GM19397 (cell line): ENCODE results near the gene MIPEP.

Experiments
- ATAC-seq: cut with Tn5 transposase; IDR thresholded peaks from one replicate; pipeline ENCODE4 v1.9.1; 2021; ENCODE audit warnings: mild to moderate bottlenecking, moderate library complexity; ENCODE audit not compliant: unreplicated experiment

The MIPEP gene

DNA sequence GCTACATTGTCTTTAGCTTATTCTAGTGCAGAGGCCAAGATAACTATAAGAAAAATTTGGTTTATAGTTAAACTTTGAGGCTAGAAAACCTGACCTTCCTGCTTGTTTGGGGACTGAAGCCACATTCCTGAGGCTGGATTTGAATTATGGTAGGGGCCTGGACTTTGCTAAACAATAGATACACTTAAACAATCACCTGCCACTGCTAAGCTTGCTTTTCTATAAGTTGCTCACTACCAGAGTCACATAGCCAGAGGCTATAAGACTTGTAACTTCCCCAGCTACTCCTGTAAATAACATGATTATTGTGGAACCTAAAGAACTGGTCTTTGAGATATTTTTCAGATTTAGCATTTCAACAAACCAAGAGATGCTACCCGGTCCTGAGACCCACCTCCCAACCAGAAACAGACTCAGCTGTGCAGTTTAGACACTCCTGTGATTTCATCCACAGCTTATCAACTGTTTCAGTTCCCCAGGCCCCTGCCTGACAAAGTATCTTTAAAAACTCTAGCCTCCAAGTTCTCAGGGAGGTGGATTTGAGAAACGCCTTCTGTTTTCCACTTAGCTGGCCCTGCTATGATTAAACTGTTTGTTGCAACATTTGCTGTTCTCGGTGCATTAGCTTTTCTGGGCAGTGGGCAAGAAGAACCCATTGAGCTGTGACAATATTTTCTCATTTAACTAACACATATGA lies 77.7 kb downstream of the MIPEP start:
- ATAC-seq, result no peak

DNA sequence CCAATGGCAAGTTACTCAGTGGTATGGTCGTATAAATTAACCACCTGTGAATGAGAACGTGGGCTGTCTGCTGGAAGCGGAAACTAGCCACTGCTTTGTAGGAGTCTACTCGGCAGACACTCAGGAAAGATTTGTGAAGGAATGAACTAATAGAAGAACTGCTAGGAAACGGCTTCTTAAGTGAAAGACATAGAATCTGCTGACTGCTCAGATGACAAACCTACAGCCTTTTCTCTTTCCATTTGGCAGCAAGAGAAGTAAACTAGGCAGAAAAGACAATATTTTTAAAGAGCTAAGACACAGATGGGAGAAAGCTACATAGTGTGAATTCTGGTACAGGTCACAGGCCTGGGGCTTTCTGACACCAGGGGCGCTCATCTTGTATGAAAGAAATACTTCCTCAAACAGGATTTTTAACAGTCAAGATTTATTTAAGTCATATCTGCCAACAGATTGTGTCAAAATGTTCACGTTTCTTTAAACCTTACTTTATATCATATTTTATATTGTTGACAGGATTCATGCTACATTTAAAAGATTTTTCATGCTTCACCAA lies 78.4 kb downstream of the MIPEP start:
- ATAC-seq, result no peak

DNA sequence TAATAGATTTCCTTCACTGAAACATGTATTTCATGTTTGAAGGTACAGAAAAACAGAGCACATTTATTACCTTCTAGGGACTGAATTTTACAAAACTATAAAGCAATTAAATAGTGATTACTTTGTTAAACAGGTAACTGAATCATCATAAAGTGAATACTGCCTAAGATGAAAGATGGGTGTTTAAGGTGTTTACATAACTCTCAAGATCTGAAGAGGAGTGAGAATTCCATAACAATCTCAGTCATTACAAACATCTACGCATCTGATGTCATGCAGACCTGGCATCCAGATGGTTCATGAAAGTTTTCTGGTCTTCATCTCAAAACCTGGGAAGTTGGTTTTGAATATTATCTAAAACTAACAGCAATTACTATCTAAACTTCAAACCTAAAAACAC lies 80.4 kb downstream of the MIPEP start:
- no peak for ATAC-seq

DNA sequence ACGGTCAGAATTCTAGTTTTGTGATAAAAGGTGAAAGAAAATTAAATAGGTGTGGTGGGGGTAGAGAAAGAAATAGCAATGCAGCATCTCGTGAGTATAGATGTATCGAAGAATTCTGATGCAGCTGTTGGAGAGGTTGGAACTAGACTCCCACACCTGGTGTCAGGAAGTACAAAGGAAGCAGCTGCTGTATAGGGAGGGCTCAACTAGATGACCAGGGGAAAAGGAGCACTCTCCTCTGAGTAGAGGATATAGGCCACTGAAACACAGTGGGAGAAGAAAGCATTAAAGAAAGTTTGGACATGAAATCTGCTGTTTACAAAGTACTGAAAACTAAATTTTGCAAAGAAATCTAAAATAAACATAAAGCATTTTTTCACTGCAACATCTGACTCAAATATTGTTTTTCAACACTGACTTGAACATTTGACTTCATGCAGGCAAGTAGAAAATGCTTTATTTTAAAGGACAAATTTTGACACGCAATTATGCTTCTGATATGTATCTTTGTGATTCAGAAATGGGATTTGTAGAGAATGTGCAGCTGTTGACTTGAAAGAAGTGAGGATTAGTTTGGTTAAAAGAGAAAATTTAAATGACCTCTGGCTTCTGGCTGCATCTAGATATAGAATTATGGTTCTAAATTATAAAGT lies 82.2 kb downstream of the MIPEP start:
- ATAC-seq, result peak; percentile 13

DNA sequence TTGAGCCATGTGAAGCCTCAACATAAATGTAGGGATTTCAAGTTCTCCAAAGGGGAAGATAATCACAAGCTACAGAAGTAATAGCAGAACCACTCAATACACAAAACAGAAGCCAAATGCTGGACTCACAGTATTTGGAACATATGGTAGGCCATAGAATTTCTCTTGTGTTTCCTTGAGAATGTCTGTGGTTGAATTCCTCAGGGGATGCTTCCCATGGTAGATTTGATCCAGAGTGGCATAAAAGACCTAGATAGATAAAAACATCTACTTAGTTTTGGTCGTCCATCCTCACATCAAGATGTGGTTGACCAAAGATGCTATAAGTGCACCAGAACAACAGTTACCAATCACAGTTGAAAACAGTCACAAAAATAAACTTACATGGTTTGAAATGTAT lies 83.4 kb downstream of the MIPEP start:
- no peak for ATAC-seq

DNA sequence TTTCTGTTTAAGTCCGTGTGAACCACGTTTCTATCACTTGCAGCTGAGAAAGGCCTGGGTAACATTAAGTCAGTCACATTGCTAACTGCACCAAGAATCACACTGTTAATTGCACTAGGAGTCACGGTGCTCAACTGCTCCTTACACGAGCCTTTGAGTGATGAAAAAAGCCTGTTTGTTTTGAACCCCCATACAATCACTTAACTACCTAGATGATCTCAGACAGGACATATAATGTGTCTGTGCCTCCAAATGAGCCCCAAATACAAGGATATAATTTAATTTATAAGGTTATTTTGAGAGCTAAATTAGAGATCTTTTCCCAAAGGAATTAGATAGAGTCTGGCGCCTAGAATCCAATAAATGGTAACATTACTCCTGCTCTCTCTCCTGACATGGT lies 84.1 kb downstream of the MIPEP start:
- ATAC-seq, result no peak

DNA sequence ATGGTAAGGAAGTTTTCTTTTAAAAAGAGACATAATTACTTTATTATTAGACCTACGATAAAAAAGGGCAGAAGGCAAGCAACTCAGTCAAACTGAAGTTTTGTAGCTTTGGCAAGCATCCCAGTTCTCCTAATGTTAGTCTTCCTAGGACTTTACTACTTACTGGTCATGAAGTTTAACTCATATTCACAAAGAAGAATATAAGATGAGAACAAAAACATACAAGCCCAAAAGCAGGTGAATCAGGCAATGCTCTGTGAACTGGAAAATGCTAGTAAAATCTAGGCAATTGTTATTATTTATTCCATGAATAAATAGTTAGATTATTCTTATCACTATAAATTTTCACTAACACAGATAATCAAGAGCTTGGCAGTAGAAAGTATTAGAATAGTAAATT lies 85.0 kb downstream of the MIPEP start:
- no peak for ATAC-seq

DNA sequence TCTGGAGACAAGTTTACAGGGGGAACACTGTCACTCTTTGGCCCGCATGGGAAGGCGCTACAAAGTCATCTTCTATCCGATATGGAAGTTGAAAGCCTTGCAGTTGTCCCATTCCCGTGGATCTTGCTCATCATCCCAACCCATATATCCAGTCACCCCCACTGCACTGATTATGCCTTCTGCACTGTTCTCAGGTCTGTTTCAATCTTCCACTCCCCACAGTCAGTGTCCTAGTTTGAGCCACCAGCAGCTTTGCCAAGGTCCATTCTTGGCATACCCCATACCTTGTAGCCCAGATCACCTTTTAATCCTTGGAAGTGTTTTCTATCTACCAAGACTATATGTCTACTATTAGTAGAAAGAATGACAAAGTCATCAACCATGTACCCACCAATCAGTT lies 88.1 kb downstream of the MIPEP start:
- no peak for ATAC-seq

DNA sequence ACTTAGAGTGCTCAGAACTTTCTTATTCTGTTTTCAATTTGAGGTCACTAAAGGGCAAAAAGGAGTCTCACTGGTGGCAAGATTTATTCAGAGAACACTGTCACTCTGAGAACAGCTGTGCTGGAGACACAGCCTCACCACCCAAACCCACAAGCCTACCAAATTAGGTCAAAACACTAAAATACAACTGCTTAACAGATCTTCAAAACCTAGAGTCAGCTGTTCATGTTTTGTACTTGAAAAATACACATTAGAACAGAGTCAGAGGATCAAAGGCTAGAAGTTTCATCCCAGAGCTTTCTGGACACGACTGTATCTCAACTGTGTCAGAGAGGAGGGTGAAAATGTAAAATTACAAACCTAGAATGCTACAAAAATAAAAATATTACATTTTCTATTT lies 89.3 kb downstream of the MIPEP start:
- peak; percentile 86 for ATAC-seq

DNA sequence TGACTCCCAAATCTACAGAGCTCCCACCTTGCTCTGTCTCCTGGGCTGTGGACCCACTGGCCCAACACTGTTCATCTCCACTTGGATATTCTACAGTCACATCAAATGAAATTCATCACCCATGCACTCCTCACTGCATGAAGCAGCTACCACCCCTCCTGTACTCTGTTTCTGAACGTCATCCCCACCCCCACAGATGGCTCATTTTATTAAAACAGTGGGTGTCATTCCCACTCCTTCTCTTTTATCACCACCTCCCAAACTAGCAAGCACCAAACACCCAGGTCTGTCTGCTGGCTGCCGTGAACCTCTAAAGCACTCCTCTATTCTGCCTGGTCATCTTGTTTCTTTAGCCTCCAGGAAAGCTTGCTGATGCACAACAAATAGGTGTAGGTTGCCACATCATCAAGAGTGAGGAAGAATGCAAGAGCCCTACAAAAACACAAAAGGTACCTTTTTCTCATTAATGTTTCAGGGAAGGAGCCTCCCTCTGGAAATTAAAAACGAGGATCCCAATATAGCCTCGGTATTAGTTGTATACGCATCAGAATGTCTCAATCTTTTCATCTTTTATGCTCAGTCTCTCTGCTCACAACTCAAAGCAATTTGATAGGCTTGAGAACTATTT lies 91.8 kb downstream of the MIPEP start:
- no peak for ATAC-seq

DNA sequence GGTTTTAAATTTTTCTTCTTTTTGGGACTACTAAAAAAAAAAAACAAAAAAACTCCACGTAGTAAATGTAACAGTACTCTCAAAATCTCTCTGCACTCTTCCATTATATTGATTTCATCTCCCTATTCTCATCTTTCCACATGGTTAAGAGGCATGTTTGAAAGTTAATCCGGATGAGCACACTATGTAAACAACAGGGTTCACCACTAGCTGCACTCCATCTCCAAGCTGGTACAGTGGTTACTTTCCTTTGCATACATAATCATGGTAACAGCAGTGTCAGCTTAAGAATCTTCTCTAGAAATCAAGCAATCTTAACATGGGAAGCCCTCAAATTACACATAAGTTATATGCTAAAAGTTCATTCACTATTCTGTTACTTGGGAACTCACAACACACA lies 92.6 kb downstream of the MIPEP start:
- ATAC-seq, result no peak

DNA sequence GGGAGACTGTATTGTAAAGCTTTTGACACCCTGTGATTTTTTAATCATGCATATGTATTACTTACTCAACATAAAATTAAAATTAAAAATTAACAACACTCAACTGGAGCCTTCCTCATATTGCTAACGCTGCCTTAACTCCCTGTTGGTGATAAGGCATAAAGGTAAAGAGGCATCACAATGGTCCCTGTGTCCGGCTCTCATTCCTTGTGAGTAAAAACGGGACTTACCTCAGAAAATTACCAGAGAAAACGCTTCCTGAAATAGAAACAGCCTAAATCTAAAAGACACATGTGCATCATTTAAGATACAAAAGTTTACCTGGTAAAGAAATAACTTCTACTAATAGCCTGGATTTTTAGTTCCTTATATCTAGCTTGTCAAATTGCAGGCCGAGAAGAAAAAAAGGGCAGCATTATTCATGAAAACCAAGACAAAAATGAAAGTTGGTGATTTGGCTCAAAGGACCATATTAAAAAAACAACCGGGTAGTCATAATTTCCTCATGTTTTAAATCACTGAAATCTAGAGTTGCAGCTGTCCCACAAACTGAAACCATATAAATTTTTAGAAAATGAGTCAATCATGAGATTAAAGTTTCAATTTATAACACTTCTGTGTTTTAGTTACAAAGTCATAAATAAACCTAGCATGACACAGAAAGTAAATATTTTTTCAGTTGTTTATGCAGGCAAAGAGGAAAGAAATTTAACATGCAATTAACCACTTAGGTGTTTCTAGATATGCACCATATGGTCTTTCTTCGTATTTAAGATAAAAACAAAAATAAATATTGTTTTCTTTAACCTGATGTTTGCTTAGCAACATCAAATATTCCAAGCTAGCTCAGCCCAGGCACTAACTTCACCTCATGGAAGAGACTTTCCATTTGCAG lies 94.7 kb downstream of the MIPEP start:
- no peak for ATAC-seq

DNA sequence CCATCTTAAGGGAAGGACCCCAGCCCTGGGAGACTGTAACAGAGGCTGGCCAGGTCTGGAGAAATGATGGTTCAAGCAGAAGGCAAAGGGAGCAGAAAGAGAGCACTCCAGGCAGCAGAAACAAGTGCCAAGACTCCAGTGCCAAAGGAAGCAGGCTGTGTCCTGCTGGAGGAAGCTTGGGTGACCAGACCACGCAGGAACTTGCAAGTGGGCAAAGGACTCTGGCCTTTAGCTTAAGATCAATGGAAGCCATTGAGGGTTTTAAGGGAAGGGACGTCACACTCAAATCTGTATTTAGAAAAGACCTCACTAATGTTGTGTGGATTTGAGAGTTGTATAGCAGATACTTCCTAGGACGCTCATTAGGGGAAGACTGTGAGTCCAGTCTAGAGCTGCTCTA lies 95.5 kb downstream of the MIPEP start:
- no peak for ATAC-seq

DNA sequence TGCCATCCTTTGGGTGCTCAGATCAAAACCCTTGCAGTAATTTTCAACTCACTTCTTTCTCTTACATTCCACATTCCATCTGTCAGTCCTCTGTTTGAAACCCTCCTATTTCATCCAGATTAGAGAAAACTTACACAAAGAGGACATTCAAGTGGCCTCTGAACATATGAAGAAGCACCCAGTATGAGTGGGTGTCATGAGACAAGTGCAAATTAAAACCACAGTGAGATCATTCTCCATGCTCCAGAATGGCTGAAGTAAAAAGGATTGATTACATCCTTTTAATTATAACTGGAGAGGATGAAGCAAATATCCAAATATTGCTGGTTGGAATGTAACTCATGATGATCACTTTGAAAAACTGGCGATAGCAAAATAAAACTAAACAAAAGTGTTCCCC lies 96.5 kb downstream of the MIPEP start:
- no peak for ATAC-seq

DNA sequence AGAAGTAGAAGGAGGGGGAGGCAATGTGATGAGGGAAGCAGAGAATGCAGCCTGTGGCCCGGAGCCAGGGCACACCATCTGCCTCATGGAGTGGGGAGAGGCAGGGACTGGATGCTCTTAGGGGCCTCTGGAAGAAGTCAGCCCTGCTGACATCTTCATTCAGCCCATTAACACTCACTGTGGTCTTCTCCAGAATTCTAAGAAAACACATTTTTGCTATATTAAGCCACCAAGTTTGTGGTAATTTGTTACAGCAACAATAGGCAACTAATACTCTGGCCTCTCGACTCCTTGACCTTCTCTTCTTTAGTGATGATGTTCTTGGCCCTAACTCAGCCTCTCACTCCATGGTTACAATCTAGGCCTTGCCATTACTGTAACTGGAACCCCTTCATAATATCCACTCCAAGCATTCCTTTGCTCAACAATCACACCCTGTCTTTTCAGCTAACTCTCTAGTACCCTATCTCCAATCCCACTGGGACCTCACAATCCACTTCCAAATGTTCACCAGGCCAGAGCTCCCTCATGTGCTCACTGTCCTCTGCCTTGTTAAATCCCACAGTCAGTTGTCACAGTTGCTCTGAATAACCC lies 98.5 kb downstream of the MIPEP start:
- ATAC-seq, result no peak

DNA sequence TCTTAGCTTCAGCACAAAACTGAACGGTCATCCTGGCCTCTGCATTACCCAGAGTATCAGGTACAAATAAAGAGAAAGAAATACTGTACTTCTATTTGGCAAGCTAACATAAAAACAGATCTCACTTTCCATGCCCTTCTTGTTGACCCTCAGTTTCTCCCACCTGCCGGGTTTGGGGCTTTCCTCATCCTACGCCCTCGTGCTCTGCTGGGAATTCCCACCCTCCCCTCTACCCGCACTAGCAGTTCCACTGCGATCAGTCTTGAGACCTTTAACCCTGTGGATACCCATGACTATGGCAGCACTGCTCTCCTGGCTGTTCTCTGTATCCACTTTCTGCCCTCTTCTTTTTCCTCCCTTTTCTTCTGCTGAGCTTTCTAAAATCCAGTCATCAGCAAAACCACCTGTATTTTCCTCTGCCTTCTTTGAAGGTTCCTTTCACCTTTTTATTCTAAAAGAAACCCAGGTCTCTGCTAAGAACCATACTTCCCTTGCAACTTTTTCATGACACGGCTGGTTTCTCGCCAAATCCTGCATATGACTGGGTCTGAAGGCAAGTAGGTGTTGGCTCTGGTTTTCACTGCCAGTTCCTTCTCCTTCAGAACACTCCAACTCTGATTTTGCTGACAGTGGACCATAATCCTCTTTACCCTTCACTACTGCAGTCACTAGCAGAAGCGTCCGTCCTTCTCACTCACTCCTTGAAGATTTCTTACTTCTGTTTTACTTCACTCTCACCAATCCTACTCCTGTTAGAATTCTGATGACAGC lies 99.4 kb downstream of the MIPEP start:
- ATAC-seq, result no peak

DNA sequence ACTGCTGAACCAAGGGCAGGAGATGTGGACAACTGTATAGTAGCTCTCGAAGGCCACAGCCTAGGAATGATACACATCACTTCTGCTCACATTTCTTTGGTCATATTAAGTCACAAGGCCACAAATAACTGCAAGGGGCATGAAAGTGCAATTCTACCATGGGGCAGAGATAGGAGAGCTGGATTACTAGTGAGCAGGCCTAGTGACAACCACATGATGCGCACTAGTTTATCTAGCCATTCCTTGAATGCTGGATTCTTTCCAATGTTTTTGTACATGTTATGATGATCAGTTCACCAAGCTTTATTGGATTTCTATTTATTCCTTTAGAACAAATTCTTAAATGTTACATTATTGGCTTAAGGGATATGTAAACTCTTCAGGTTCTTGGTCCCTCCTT lies 100.7 kb downstream of the MIPEP start:
- no peak for ATAC-seq

DNA sequence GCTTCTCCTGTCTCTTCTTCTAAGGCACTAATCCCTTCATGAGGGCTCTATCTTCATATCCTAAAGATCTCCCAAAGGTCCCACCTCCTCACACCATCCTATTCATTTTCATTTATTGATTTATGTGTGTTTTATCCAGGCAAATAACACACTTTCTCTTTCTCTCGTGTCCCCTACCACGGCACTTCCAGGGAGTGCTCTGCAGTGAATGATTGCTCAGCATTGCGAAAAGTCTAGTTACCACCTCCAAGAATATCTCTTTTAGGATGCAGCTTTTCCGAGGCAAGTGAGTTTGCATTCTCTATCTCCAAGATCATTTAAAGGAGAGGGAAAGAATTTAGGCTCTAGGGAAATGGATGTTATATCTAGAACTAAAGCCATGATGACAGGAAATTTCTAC lies 101.7 kb downstream of the MIPEP start:
- no peak for ATAC-seq

DNA sequence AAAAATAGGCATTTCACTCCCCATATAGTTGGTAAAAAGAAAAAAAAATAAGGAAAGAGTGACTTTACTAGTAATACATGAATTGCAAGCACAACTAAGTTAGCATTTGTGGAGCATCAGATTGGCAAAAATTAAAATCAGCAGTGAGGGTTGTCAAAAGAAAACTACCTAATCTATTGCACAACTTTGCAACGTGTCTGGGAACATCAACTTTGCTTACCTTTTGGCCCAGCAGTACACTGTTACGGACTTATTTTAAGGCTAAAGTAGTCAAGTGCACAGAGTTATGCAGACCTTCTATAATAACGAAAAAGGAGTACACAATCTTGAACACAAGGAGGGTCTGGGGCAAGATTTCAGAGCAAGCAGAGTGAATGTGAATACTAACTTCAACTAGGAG lies 102.6 kb downstream of the MIPEP start:
- ATAC-seq, result no peak

DNA sequence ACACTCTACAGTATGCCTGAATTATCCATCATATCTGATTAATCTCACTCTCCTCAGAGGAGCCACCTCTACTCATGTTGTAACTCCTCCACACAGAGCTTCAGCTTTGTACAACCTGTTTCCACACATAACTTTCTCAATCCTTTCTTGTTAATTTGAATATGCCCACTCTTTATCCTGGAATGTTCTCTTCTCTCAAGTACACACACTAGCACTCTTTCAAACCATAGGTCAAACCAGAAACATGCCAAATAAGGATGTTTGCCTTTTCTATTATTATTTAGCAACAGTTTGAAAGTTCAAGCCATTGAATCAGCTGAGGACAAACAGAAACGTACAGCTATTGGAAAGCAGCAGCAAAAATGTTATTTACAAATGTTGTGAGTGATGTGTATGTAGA lies 110.3 kb downstream of the MIPEP start:
- ATAC-seq, result no peak
